Karpas-422 (cell line): Measurements from ENCODE around the gene F2RL1. TPM values are rescaled to one million over a fixed set of nuclear protein-coding genes. Genes with fewer than 3 reads are reported as not detected.
"Not testable (repeated sequence)": the region's sequence is repeated elsewhere in the genome, so short reads cannot be mapped to it uniquely, and the experiment has no call there.

Experiments used
- DNase-seq: peaks from one replicate; pipeline ENCODE4 v3.0.0-alpha.2; 2015
- H2AFZ ChIP-seq: fragments of 200-600 bp; sonication (generic); 2 replicates; pipeline ENCODE4 v1.6.1; 2014; ENCODE audit warnings: antibody characterized with exemption, low read length, mixed read lengths
- H3K27ac ChIP-seq: fragments of 200-600 bp; sonication (generic); 2 replicates; pipeline ENCODE4 v1.5.1; 2014; ENCODE audit warnings: mild to moderate bottlenecking, low read length, moderate library complexity
- H3K27me3 ChIP-seq: fragments of 200-600 bp; sonication (generic); 2 replicates; pipeline ENCODE4 v1.6.1; 2014; ENCODE audit warnings: low read length, mixed read lengths
- H3K36me3 ChIP-seq: fragments of 200-600 bp; sonication (generic); 2 replicates; pipeline ENCODE4 v1.6.1; 2014; ENCODE audit warnings: low read length, mixed read lengths; ENCODE audit not compliant: insufficient read depth
- H3K4me1 ChIP-seq: fragments of 200-600 bp; sonication (generic); 2 replicates; pipeline ENCODE4 v1.6.1; 2014; ENCODE audit warnings: mild to moderate bottlenecking, low read length, mixed read lengths
- H3K4me2 ChIP-seq: fragments of 200-600 bp; sonication (generic); 2 replicates; pipeline ENCODE4 v1.6.1; 2014; ENCODE audit warnings: low read length, low read depth, mild to moderate bottlenecking; ENCODE audit not compliant: poor library complexity, severe bottlenecking
- H3K4me3 ChIP-seq: fragments of 200-600 bp; sonication (generic); 2 replicates; pipeline ENCODE4 v1.5.1; 2014; ENCODE audit warnings: mild to moderate bottlenecking, antibody characterized with exemption, low read length, mixed read lengths
- H3K79me2 ChIP-seq: fragments of 200-600 bp; sonication (generic); 2 replicates; pipeline ENCODE4 v1.6.1; 2014; ENCODE audit warnings: mild to moderate bottlenecking, low read length, mixed read lengths
- H3K9ac ChIP-seq: fragments of 200-600 bp; sonication (generic); 2 replicates; pipeline ENCODE4 v1.6.0; 2014; ENCODE audit warnings: low read length
- H3K9me2 ChIP-seq: fragments of 200-600 bp; sonication (generic), shearing (Covaris generic); replicated peaks from 2 replicates; pipeline ENCODE4 v1.6.0; 2014; ENCODE audit warnings: mild to moderate bottlenecking, low read length, moderate library complexity; ENCODE audit not compliant: insufficient read depth
- H3K9me3 ChIP-seq: fragments of 300-700, 200-600 bp; sonication (generic); 2 replicates; pipeline ENCODE4 v1.6.1; 2014; ENCODE audit warnings: low read length, mixed read lengths
- H4K20me1 ChIP-seq: fragments of 200-600 bp; sonication (generic); 2 replicates; pipeline ENCODE4 v1.6.1; 2014; ENCODE audit warnings: mild to moderate bottlenecking, antibody characterized with exemption, low read length, low read depth; ENCODE audit not compliant: insufficient read depth
- total RNA-seq: library from RNA; depleted of rRNA; stranded (reverse); fragments of >200 nt; shearing (Covaris generic); gene quantifications from 2 replicates; pipeline ENCODE4 v1.2.3, GENCODE V29; 2014; ENCODE audit warnings: low replicate concordance

F2RL1 gene
- total RNA-seq, 1 experiment from 2014 or later, result not detected

DNA sequence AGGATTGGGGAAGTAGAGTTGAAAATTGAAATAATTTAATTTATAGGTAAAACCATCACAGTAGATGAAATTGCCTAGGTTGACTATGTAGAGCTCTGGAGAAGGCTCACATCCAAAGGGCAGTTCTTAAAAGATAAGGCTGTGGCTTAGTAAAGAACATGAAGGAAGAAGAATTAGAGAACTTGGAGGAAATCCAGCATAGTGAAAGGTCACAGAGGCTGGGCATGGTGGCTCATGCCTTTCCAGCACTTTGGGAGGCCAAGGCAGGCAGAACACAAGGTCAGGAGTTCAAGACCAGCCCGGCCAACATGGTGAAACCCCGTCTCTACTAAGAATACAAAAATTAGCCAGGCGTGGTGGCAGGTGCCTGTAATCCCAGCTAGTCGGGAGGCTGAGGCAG is 38.0 kb downstream of the F2RL1 start:
- H3K9ac ChIP-seq, H3K79me2 ChIP-seq, H3K4me2 ChIP-seq, H2AFZ ChIP-seq, DNase-seq, H4K20me1 ChIP-seq, H3K27me3 ChIP-seq, H3K4me1 ChIP-seq, H3K27ac ChIP-seq, H3K9me2 ChIP-seq, H3K36me3 ChIP-seq, H3K4me3 ChIP-seq, H3K9me3 ChIP-seq: not testable (repeated sequence)

DNA sequence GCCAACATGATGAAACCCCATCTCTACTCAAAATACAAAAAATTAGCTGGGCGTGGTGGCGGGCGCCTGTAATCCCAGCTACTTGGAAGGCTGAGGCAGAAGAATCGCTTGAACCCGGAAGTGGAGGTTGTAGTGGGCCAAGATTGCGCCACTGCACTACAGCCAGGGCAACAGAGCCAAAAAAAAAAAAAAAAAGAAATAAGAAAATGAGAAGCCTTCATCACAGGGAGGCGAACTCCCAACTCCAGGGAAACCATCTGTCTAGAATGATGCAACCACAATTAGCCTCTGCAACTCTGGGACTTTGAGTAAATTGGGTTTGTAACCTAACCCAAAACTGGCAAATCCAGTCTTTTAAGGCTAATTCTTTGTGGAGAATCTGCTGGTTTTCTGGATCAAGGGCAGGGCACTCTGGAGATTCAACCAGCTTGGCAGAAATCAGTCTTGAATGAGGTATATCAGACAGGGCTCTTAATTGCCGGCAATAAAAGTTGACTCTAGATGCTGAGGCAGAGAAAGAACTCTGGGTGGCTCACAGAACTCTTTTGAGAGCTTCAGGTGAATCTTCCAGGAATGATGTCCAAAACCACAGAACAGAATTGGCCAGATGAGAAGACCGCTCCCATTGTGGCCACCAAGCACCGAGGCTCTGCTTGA is 40.9 kb downstream of the F2RL1 start:
- no peak overlapping the region for H3K4me3 ChIP-seq
- no peak overlapping the region for H3K27ac ChIP-seq
- H2AFZ ChIP-seq, result no peak overlapping the region
- H3K36me3 ChIP-seq, result no peaks in the 10 kb centered on the region
- no peaks in the 10 kb centered on the region for H3K9me2 ChIP-seq
- DNase-seq, result no peak
- H3K79me2 ChIP-seq, result no peaks in the 10 kb centered on the region
- H3K9me3 ChIP-seq, result no peaks in the 10 kb centered on the region
- no peak overlapping the region for H3K9ac ChIP-seq
- no peaks in the 10 kb centered on the region for H4K20me1 ChIP-seq
- peaks cover under 1% of the 10 kb centered on the region; the same call in 1 of the 2 replicates for H3K4me1 ChIP-seq
- H3K4me2 ChIP-seq, result no peak overlapping the region
- no peaks in the 10 kb centered on the region for H3K27me3 ChIP-seq

GRCh38 chr5:76861612-76862011 is 42.8 kb downstream of the F2RL1 start:
- Histone ChIP-seq H3K4me3 (no peak overlapping the region), H3K79me2 (no peaks in the 10 kb centered on the region), H3K4me1 (no peaks in the 10 kb centered on the region), H3K36me3 (no peaks in the 10 kb centered on the region), H3K4me2 (no peak overlapping the region), H3K9ac (no peak overlapping the region), H3K27me3 (no peaks in the 10 kb centered on the region), H4K20me1 (no peaks in the 10 kb centered on the region), H3K9me2 (no peaks in the 10 kb centered on the region), H2AFZ (no peak overlapping the region), H3K27ac (no peak overlapping the region), H3K9me3 (no peaks in the 10 kb centered on the region)
- DNase-seq, result no peak

- Histone ChIP-seq H3K4me2 (no peak overlapping the region), H3K9me3 (no peaks in the 10 kb centered on the region), H3K9ac (no peak overlapping the region), H3K36me3 (no peaks in the 10 kb centered on the region), H3K4me3 (no peak overlapping the region), H3K4me1 (peaks cover 5% of the 10 kb centered on the region), H3K9me2 (no peaks in the 10 kb centered on the region), H3K79me2 (no peaks in the 10 kb centered on the region), H3K27ac (no peak overlapping the region), H3K27me3 (no peaks in the 10 kb centered on the region), H2AFZ (no peak overlapping the region), H4K20me1 (no peaks in the 10 kb centered on the region)
- no peak for DNase-seq
These were observed 44.2 kb downstream of the F2RL1 start for GRCh38 chr5:76863001-76863400.

DNA sequence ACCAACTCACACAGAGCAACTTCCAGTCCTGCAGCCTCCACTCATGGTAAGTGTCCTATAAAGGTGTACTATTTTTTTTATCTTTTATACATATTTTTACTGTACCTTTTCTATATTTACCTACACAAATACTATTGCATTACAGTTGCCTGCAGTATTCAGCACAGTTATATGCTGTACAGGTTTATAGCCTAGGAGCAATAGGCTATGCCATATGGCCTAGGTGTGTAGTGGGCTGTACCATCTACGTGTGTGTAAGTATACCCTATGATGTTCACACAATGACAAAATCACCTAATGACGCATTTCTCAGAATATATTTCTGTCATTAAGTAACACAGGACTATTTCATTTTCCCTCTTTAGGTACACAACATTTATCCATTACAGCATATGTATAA is 47.7 kb downstream of the F2RL1 start:
- no peaks in the 10 kb centered on the region for H3K79me2 ChIP-seq
- peaks cover 19% of the 10 kb centered on the region for H3K4me1 ChIP-seq
- no peaks in the 10 kb centered on the region for H3K9me3 ChIP-seq
- no peak overlapping the region for H3K4me2 ChIP-seq
- H3K27ac ChIP-seq, result no peak overlapping the region
- H3K27me3 ChIP-seq, result no peaks in the 10 kb centered on the region
- H3K9me2 ChIP-seq, result no peaks in the 10 kb centered on the region
- no peak overlapping the region for H3K4me3 ChIP-seq
- no peaks in the 10 kb centered on the region for H4K20me1 ChIP-seq
- DNase-seq, result no peak
- no peak overlapping the region for H3K9ac ChIP-seq
- no peak overlapping the region for H2AFZ ChIP-seq
- no peaks in the 10 kb centered on the region for H3K36me3 ChIP-seq

DNA sequence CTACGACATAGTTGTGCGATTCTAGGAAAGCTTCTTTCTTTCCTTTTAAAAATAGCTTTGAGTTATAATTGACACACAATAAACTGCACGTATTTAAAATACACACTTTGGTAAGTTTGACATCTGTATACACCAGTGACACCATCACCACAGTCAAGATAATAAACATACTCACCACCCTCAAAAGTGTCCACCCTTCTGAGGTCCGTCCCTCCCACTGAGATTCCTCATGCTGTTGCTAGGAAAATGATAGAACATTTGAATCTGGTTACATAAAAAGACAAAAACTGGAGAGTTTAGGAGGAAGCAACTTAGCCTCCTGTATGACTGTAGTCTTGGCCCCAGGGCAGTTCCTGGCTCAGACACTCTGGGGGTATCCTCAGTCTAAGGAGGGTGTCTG is 48.2 kb downstream of the F2RL1 start:
- Histone ChIP-seq H3K36me3 (no peaks in the 10 kb centered on the region), H3K27ac (no peak overlapping the region), H4K20me1 (no peaks in the 10 kb centered on the region), H3K9me2 (no peaks in the 10 kb centered on the region), H3K79me2 (no peaks in the 10 kb centered on the region), H3K9me3 (no peaks in the 10 kb centered on the region), H3K27me3 (no peaks in the 10 kb centered on the region), H3K4me1 (peaks cover 19% of the 10 kb centered on the region), H2AFZ (no peak overlapping the region), H3K4me3 (no peak overlapping the region), H3K4me2 (no peak overlapping the region), H3K9ac (no peak overlapping the region)
- DNase-seq, result no peak

- H2AFZ ChIP-seq, result no peak overlapping the region
- peak overlapping the region; percentile 47 for H3K4me2 ChIP-seq
These were observed 49.2 kb downstream of the F2RL1 start for GRCh38 chr5:76867827-76868693.

GRCh38 chr5:76870046-76870445 is 51.2 kb downstream of the F2RL1 start:
- peak overlapping the region; percentile 56 for H3K27ac ChIP-seq
- no peaks in the 10 kb centered on the region for H3K9me3 ChIP-seq
- H4K20me1 ChIP-seq, result no peaks in the 10 kb centered on the region
- H3K27me3 ChIP-seq, result no peaks in the 10 kb centered on the region
- H3K79me2 ChIP-seq, result peaks cover under 1% of the 10 kb centered on the region
- no peaks in the 10 kb centered on the region for H3K36me3 ChIP-seq
- peak overlapping the region; percentile 26; the same call in 1 of the 2 replicates for H2AFZ ChIP-seq
- no peaks in the 10 kb centered on the region for H3K9me2 ChIP-seq
- DNase-seq, result no peak
- H3K9ac ChIP-seq, result no peak overlapping the region
- H3K4me2 ChIP-seq, result no peak overlapping the region
- no peak overlapping the region for H3K4me3 ChIP-seq
- H3K4me1 ChIP-seq, result peaks cover 32% of the 10 kb centered on the region

More at GRCh38 chr5:76867827-76868693, 49.2 kb downstream of the F2RL1 start:
- Histone ChIP-seq H3K4me1 (peaks cover 19% of the 10 kb centered on the region), H3K36me3 (no peaks in the 10 kb centered on the region), H3K27me3 (no peaks in the 10 kb centered on the region), H3K9ac (no peak overlapping the region), H3K9me3 (no peaks in the 10 kb centered on the region), H3K79me2 (no peaks in the 10 kb centered on the region), H3K27ac (no peak overlapping the region), H3K9me2 (no peaks in the 10 kb centered on the region), H3K4me3 (no peak overlapping the region), H4K20me1 (no peaks in the 10 kb centered on the region)
- DNase-seq, result peak; percentile 90
